Tibial nerve (tissue), 4 donors: ENCODE results near the gene ZNF836. TPM values are rescaled to one million over a fixed set of nuclear protein-coding genes. Genes with fewer than 3 reads are reported as not detected.

Experiments
- DNase-seq, 2 donors: peaks; one replicate each; pipeline ENCODE4 v3.0.0-alpha.2; 2019; ENCODE audit warnings: low spot score in 2 of 2
- H3K27ac ChIP-seq, 4 donors: fragments of 200-600 bp; sonication (generic) in 3 of 4; one replicate each; pipeline ENCODE4 v1.5.1; 2017 to 2019; ENCODE audit warnings: mild to moderate bottlenecking in 1 of 4
- H3K27me3 ChIP-seq, 2 donors: fragments of 200-600 bp; sonication (generic) in 1 of 2; one replicate each; pipeline versions ENCODE4 v1.5.1 to v1.6.0; 2017 to 2019
- H3K36me3 ChIP-seq, 3 donors: fragments of 200-600 bp; sonication (generic); one replicate each; pipeline ENCODE4 v1.5.1; 2018 to 2019
- H3K4me1 ChIP-seq, 4 donors: fragments of 200-600 bp; sonication (generic) in 3 of 4; one replicate each; pipeline ENCODE4 v1.5.1; 2017 to 2019
- H3K4me3 ChIP-seq, 4 donors: fragments of 200-600 bp; sonication (generic) in 3 of 4; one replicate each; pipeline ENCODE4 v1.5.1; 2017 to 2019; ENCODE audit warnings: mild to moderate bottlenecking in 1 of 4, moderate library complexity in 1 of 4
- H3K9me3 ChIP-seq, 4 donors: fragments of 200-600 bp; sonication (generic) in 3 of 4; one replicate each; pipeline ENCODE4 v1.5.1; 2017 to 2019
- CTCF ChIP-seq, 5 experiments: fragments of 200-600 bp in 3 of 5; fragments of 450-650 bp in 2 of 5; sonication (generic) in 3 of 5; IDR thresholded peaks; one replicate each; pipeline ENCODE4 v1.5.1; 2016 to 2019; ENCODE audit warnings: antibody characterized with exemption in 5 of 5, mild to moderate bottlenecking in 3 of 5, moderate library complexity in 2 of 5
- EP300 ChIP-seq, 2 donors: sonication (generic); formaldehyde crosslinking; IDR thresholded peaks; one replicate each; pipeline ENCODE4 v1.6.1; 2017; ENCODE audit warnings: antibody characterized with exemption in 2 of 2, mild to moderate bottlenecking in 1 of 2
- POLR2A ChIP-seq, 2 donors: fragments of 450-650 bp; IDR thresholded peaks; one replicate each; pipeline ENCODE4 v1.6.1; 2017; ENCODE audit warnings: antibody characterized with exemption in 2 of 2, mild to moderate bottlenecking in 2 of 2, moderate library complexity in 2 of 2
- whole genome bisulfite sequencing, 2 donors: methylation state at CpG; one replicate each; pipeline ENCODE4 v1.1.5; 2018; 5-methylcytosine and 5-hydroxymethylcytosine counted together
- total RNA-seq, 4 donors: library from RNA; depleted of rRNA; stranded (reverse); fragments of >200 nt; gene quantifications; one replicate each; pipeline ENCODE4 v1.1.0, GENCODE V29; 2016

The ZNF836 gene
- 10 to 100 TPM in 2 of 4 donors, 1 to 10 TPM in 2; 7.1 to 17.1 (median 9.8) TPM for total RNA-seq

DNA sequence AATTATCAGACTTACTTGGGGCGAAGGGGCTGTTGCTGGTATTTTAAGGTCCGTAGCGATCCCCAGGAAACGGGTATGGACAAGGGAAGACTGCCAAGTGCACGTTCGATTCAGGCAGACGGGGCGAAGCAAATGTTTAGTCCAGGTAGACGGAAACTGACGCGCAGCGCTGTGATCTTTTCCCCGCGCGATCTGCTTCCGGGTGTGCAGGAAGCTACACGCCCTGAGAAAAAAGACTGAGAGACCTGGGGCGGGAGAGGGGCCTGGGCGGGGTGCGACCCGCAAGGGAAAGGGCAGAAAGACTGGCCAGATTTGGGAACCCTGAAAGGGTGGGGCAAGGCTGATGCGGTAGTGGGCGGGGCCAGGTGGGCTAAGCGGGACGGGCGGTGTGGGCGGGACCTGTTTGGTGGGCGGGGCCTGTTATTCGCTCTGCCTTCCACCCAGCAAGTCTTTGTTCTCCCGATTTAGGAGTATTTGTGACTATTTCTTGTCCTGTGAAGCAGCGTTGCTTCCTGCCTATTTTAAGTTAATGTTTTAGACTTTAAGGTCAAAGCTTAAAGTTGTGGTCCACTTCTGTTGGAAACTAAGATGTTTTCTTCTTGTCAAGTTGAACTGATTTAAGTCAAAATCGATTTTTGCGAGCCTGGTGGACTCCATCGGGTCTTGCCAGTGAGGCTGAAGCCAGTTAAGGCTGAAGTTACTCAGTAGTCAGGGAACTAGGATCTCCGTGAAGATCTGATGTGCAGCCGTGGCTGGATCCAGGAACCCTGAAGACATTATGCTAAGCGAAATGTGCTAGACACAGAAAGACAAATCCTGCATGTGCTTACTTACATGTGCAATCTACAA lies at the start of gene ZNF836:
Gene ZNF836 (minus strand): TSS at position 301 of the 849 bp plus-strand sequence. CDS start 3,549 bp downstream, outside the sequence.
- Histone ChIP-seq H3K27me3 (no peaks in the 10 kb centered on the region), H3K9me3 (no peaks in the 10 kb centered on the region), H3K27ac (peak within 1 kb of the TSS; percentile 80 to 92 (median 85)), H3K4me3 (peak within 1 kb of the TSS; percentile 64 to 83 (median 68)), H3K4me1 (peaks cover 0 to 22% (median 8%) of the 10 kb centered on the region in 4 donors), H3K36me3 (peaks cover 0 to 31% (median 4%) of the 10 kb centered on the region in 3 donors)
- TF ChIP-seq EP300 (IDR thresholded peaks at IDR 0.05) (peak in 1 of 2 donors; percentile 70), CTCF (IDR thresholded peaks at IDR 0.05) (no peak), POLR2A (IDR thresholded peaks at IDR 0.05) (peak in 1 of 2 donors; percentile 42)
- WGBS, 2 donors, result 7% methylated on average over 37 of the region's 37 CpGs
- peak; percentile 89 to 90 for DNase-seq

GRCh38 chr19:52221031-52221430 lies 49.6 kb upstream of the ZNF836 start:
- Histone ChIP-seq H3K36me3 (peaks cover 5 to 100% (median 49%) of the 10 kb centered on the region in 3 donors), H3K4me1 (no peaks in the 10 kb centered on the region), H3K27me3 (no peaks in the 10 kb centered on the region), H3K4me3 (no peak overlapping the region), H3K9me3 (no peaks in the 10 kb centered on the region), H3K27ac (no peak overlapping the region)
- no peak for DNase-seq
- 96 to 97% methylated on average over 6 of the region's 6 CpGs for WGBS, 2 donors
- TF ChIP-seq POLR2A (IDR thresholded peaks at IDR 0.05) (no peak), EP300 (IDR thresholded peaks at IDR 0.05) (no peak), CTCF (IDR thresholded peaks at IDR 0.05) (no peak)

- no peak for DNase-seq
- H3K36me3 ChIP-seq, result peaks cover 5 to 100% (median 44%) of the 10 kb centered on the region in 3 donors
- WGBS, 2 donors, result 92 to 94% methylated on average over 7 to 8 of the region's 8 CpGs
Measured at GRCh38 chr19:52219611-52220010, 48.2 kb upstream of the ZNF836 start.

GRCh38 chr19:52217576-52217975 lies 46.2 kb upstream of the ZNF836 start:
- 87% methylated on average over 5 of the region's 5 CpGs for WGBS, 2 donors
- peaks cover 5 to 100% (median 53%) of the 10 kb centered on the region in 3 donors for H3K36me3 ChIP-seq
- no peak for TF ChIP-seq CTCF (IDR thresholded peaks at IDR 0.05)
- no peak for TF ChIP-seq EP300 (IDR thresholded peaks at IDR 0.05)
- H3K27me3 ChIP-seq, result no peaks in the 10 kb centered on the region
- no peaks in the 10 kb centered on the region for H3K9me3 ChIP-seq
- no peak overlapping the region for H3K4me3 ChIP-seq
- no peak overlapping the region for H3K27ac ChIP-seq
- H3K4me1 ChIP-seq, result no peaks in the 10 kb centered on the region
- no peak for DNase-seq

More at GRCh38 chr19:52219611-52220010, 48.2 kb upstream of the ZNF836 start:
- Histone ChIP-seq H3K9me3 (no peaks in the 10 kb centered on the region), H3K4me1 (no peaks in the 10 kb centered on the region), H3K27me3 (no peaks in the 10 kb centered on the region), H3K4me3 (no peak overlapping the region), H3K27ac (no peak overlapping the region)
- no peak for TF ChIP-seq POLR2A (IDR thresholded peaks at IDR 0.05)
- TF ChIP-seq EP300 (IDR thresholded peaks at IDR 0.05), result no peak
- no peak for TF ChIP-seq CTCF (IDR thresholded peaks at IDR 0.05)

- Histone ChIP-seq H3K4me3 (no peak overlapping the region), H3K36me3 (peaks cover 3 to 100% (median 63%) of the 10 kb centered on the region in 3 donors), H3K4me1 (no peaks in the 10 kb centered on the region), H3K9me3 (no peaks in the 10 kb centered on the region), H3K27ac (no peak overlapping the region), H3K27me3 (no peaks in the 10 kb centered on the region)
- TF ChIP-seq POLR2A (IDR thresholded peaks at IDR 0.05) (no peak), CTCF (IDR thresholded peaks at IDR 0.05) (no peak), EP300 (IDR thresholded peaks at IDR 0.05) (no peak)
- 97% methylated on average over 3 of the region's 3 CpGs for WGBS, 2 donors
- no peak for DNase-seq
Measured at GRCh38 chr19:52216401-52216800, 45.0 kb upstream of the ZNF836 start.
